Measurements from ENCODE around the gene AGAP1.

The AGAP1 gene

GRCh38 chr2:235713189-235713588 is 219.3 kb downstream of the AGAP1 start:
- TF ChIP-seq CTCF (IDR thresholded peaks at IDR 0.05), result no peak
- H3K27ac ChIP-seq, result no peak overlapping the region
- no peak for DNase-seq (ENCODE audit: low spot score)
- no peak overlapping the region for H3K4me3 ChIP-seq

GRCh38 chr2:235715601-235716000 is 221.8 kb downstream of the AGAP1 start:
- no peak for DNase-seq (ENCODE audit: low spot score)
- no peak for TF ChIP-seq CTCF (IDR thresholded peaks at IDR 0.05)

GRCh38 chr2:235716875-235717496 is 223.1 kb downstream of the AGAP1 start:
- TF ChIP-seq CTCF (IDR thresholded peaks at IDR 0.05), result no peak
- Histone ChIP-seq H3K4me3 (no peak overlapping the region), H3K27ac (no peak overlapping the region)
- no peak for DNase-seq (ENCODE audit: low spot score)

More at GRCh38 chr2:235715601-235716000, 221.8 kb downstream of the AGAP1 start:
- no peak overlapping the region for H3K27ac ChIP-seq
- no peak overlapping the region for H3K4me3 ChIP-seq

GRCh38 chr2:235719146-235719942 is 225.5 kb downstream of the AGAP1 start:
- DNase-seq (ENCODE audit: low spot score), result no peak
- TF ChIP-seq CTCF (IDR thresholded peaks at IDR 0.05), result no peak
- H3K4me3 ChIP-seq, result no peak overlapping the region

GRCh38 chr2:235721625-235722024 is 227.8 kb downstream of the AGAP1 start:
- no peak for DNase-seq (ENCODE audit: low spot score)
- TF ChIP-seq CTCF (IDR thresholded peaks at IDR 0.05), result no peak
- Histone ChIP-seq H3K27ac (no peak overlapping the region), H3K4me3 (no peak overlapping the region)

More at GRCh38 chr2:235719146-235719942, 225.5 kb downstream of the AGAP1 start:
- H3K27ac ChIP-seq, result no peak overlapping the region

GRCh38 chr2:235722869-235723268 is 229.0 kb downstream of the AGAP1 start:
- DNase-seq (ENCODE audit: low spot score), result no peak
- TF ChIP-seq CTCF (IDR thresholded peaks at IDR 0.05), result no peak

GRCh38 chr2:235723371-235723770 is 229.5 kb downstream of the AGAP1 start:
- no peak for DNase-seq (ENCODE audit: low spot score)
- no peak overlapping the region for H3K27ac ChIP-seq
- no peak overlapping the region for H3K4me3 ChIP-seq
- no peak for TF ChIP-seq CTCF (IDR thresholded peaks at IDR 0.05)

More at GRCh38 chr2:235722869-235723268, 229.0 kb downstream of the AGAP1 start:
- no peak overlapping the region for H3K4me3 ChIP-seq
- H3K27ac ChIP-seq, result no peak overlapping the region
